ENCODE measurements around the gene CFDP1. TPM values are rescaled to one million over a fixed set of nuclear protein-coding genes. Genes with fewer than 3 reads are reported as not detected.
A peak's percentile ranks its signal among the peaks of the same experiment; 100 is the strongest.

CFDP1 gene
- total and polyA plus RNA-seq, 2 of the 13 experiments (the other 11 are each of a cell fraction or from before 2014, with no cell fraction given), result 78.6 to 153 TPM

DNA sequence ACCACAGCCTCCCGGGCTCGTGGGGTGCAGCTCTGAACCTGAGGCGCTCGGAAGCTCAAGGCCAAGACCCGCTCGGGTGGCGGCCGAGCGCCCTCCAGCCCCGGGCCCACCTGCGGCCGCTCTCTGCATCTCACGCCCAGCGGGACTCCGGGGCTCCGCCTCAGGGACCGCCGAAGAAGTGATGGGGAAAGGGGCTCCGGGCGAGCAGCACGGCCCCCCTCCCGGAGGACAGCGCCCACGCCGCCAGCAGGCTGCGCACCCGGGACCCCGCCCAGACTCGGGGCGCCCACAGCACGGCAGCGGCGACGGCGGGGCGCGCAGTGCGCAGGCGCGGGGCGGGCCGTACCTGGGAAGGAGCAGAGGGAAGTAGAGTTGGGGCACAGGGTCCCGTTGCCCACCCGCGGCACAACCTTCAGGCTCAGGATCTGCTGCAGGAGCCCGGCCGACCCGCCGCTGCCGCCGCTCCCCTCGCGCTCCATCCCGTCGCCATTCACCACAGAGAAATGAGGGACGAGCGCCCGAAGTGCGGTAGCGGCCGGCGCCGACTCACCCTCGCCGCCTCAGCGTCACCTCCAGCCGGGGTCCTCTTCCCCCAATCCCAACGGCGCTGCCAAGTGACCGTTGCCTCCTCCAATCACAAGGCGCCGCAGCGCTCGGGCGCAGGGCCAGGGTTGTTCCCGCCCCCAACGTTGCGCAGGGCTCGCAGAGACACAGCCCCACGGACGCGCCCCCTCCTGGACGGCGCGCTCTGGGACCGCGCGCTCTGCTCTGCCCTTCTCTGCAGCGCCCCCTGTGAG, 31.0 kb upstream of the CFDP1 start, which contains the start of gene TMEM170A (continued):
- TF ChIP-seq ZNF816 (CRISPR knock-in tag; IDR thresholded peaks at IDR 0.05; ENCODE audit: borderline replicate concordance), result peak; percentile 38; the same call in 1 of the 2 replicates
- TF ChIP-seq, protein P1, sequence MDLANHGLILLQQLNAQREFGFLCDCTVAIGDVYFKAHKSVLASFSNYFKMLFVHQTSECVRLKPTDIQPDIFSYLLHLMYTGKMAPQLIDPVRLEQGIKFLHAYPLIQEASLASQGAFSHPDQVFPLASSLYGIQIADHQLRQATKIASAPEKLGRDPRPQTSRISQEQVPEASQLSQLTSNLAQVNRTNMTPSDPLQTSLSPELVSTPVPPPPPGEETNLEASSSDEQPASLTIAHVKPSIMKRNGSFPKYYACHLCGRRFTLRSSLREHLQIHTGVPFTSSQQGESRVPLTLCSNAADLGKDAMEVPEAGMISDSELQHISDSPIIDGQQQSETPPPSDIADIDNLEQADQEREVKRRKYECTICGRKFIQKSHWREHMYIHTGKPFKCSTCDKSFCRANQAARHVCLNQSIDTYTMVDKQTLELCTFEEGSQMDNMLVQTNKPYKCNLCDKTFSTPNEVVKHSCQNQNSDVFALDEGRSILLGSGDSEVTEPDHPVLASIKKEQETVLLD (CRISPR knock-in tag; IDR thresholded peaks at IDR 0.05; ENCODE audit: low read depth), result peak; percentile 67; the same call in 1 of the 2 replicates
- TF ChIP-seq, protein P2, sequence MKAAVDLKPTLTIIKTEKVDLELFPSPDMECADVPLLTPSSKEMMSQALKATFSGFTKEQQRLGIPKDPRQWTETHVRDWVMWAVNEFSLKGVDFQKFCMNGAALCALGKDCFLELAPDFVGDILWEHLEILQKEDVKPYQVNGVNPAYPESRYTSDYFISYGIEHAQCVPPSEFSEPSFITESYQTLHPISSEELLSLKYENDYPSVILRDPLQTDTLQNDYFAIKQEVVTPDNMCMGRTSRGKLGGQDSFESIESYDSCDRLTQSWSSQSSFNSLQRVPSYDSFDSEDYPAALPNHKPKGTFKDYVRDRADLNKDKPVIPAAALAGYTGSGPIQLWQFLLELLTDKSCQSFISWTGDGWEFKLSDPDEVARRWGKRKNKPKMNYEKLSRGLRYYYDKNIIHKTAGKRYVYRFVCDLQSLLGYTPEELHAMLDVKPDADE (CRISPR knock-in tag; IDR thresholded peaks at IDR 0.05), result no peak
- peak; percentile 92 for TF ChIP-seq TARDBP (CRISPR knock-in tag; IDR thresholded peaks at IDR 0.05)
- peak; percentile 83; the same call in 1 of the 2 replicates for TF ChIP-seq ZNF792 (CRISPR knock-in tag; IDR thresholded peaks at IDR 0.05)
- peak; percentile 83; the same call in 1 of the 2 replicates for TF ChIP-seq ZSCAN9 (CRISPR knock-in tag; IDR thresholded peaks at IDR 0.05; ENCODE audit: borderline replicate concordance)
- peak; percentile 95 for TF ChIP-seq POLR2AphosphoS5 (IDR thresholded peaks at IDR 0.05; ENCODE audit: low read depth, low read length)
- TF ChIP-seq XBP1 (CRISPR knock-in tag; IDR thresholded peaks at IDR 0.05), result no peak
- TF ChIP-seq ZNF598 (CRISPR knock-in tag; IDR thresholded peaks at IDR 0.05; ENCODE audit: borderline replicate concordance), result peak; percentile 87; the same call in 1 of the 2 replicates
- TF ChIP-seq ZNF350 (CRISPR knock-in tag; IDR thresholded peaks at IDR 0.05; ENCODE audit: borderline replicate concordance, low read depth), result peak; percentile 97; the same call in 1 of the 2 replicates
- TF ChIP-seq, protein P3, sequence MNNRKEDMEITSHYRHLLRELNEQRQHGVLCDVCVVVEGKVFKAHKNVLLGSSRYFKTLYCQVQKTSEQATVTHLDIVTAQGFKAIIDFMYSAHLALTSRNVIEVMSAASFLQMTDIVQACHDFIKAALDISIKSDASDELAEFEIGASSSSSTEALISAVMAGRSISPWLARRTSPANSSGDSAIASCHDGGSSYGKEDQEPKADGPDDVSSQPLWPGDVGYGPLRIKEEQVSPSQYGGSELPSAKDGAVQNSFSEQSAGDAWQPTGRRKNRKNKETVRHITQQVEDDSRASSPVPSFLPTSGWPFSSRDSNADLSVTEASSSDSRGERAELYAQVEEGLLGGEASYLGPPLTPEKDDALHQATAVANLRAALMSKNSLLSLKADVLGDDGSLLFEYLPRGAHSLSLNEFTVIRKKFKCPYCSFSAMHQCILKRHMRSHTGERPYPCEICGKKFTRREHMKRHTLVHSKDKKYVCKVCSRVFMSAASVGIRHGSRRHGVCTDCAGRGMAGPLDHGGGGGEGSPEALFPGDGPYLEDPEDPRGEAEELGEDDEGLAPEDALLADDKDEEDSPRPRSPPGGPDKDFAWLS (CRISPR knock-in tag; IDR thresholded peaks at IDR 0.05; ENCODE audit: borderline replicate concordance), result no peak
- TF ChIP-seq, protein P4, sequence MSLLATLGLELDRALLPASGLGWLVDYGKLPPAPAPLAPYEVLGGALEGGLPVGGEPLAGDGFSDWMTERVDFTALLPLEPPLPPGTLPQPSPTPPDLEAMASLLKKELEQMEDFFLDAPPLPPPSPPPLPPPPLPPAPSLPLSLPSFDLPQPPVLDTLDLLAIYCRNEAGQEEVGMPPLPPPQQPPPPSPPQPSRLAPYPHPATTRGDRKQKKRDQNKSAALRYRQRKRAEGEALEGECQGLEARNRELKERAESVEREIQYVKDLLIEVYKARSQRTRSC (CRISPR knock-in tag; IDR thresholded peaks at IDR 0.05; ENCODE audit: low read depth), result 0 out of 2 replicates have a peak, but pooled peaks have one; percentile 69
- TF ChIP-seq, protein P5, sequence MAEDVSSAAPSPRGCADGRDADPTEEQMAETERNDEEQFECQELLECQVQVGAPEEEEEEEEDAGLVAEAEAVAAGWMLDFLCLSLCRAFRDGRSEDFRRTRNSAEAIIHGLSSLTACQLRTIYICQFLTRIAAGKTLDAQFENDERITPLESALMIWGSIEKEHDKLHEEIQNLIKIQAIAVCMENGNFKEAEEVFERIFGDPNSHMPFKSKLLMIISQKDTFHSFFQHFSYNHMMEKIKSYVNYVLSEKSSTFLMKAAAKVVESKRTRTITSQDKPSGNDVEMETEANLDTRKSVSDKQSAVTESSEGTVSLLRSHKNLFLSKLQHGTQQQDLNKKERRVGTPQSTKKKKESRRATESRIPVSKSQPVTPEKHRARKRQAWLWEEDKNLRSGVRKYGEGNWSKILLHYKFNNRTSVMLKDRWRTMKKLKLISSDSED (CRISPR knock-in tag; IDR thresholded peaks at IDR 0.05), result no peak
- TF ChIP-seq CAMTA2 (CRISPR knock-in tag; IDR thresholded peaks at IDR 0.05; ENCODE audit: borderline replicate concordance), result peak; percentile 41; the same call in 1 of the 2 replicates
- peak; percentile 86 for TF ChIP-seq SKI (IDR thresholded peaks at IDR 0.05; ENCODE audit: partially characterized antibody)
- no peak for TF ChIP-seq ZNF562 (CRISPR knock-in tag; IDR thresholded peaks at IDR 0.05; ENCODE audit: borderline replicate concordance)
- no peak for TF ChIP-seq ZNF775 (CRISPR knock-in tag; IDR thresholded peaks at IDR 0.05; ENCODE audit: borderline replicate concordance)
- TF ChIP-seq ZNF878 (CRISPR knock-in tag; IDR thresholded peaks at IDR 0.05), result no peak
- TF ChIP-seq ARNT2 (CRISPR knock-in tag; IDR thresholded peaks at IDR 0.05; ENCODE audit: low read depth), result peak; percentile 28; the same call in 1 of the 2 replicates
- TF ChIP-seq ZNF460 (CRISPR knock-in tag; IDR thresholded peaks at IDR 0.05; ENCODE audit: borderline replicate concordance), result no peak; the same call in 1 of the 2 replicates
- 0 out of 2 replicates have a peak, but pooled peaks have one; percentile 75 for TF ChIP-seq ZNF552 (CRISPR knock-in tag; IDR thresholded peaks at IDR 0.05; ENCODE audit: borderline replicate concordance)
- TF ChIP-seq ZNF644 (CRISPR knock-in tag; IDR thresholded peaks at IDR 0.05; ENCODE audit: low read depth), result peak; percentile 54; the same call in 1 of the 2 replicates
- TF ChIP-seq HDAC2 (CRISPR knock-in tag; IDR thresholded peaks at IDR 0.05), result peak; percentile 83

Measured in HepG2 (cell line).